Measurements from ENCODE around the gene ELAC1. TPM values are rescaled to one million over a fixed set of nuclear protein-coding genes. Genes with fewer than 3 reads are reported as not detected.

The ELAC1 gene
- total and polyA plus RNA-seq, 2 of the 8 experiments (the other 6 are each of a cell fraction or from before 2014, with no cell fraction given), result 2.3 to 3.4 TPM

DNA sequence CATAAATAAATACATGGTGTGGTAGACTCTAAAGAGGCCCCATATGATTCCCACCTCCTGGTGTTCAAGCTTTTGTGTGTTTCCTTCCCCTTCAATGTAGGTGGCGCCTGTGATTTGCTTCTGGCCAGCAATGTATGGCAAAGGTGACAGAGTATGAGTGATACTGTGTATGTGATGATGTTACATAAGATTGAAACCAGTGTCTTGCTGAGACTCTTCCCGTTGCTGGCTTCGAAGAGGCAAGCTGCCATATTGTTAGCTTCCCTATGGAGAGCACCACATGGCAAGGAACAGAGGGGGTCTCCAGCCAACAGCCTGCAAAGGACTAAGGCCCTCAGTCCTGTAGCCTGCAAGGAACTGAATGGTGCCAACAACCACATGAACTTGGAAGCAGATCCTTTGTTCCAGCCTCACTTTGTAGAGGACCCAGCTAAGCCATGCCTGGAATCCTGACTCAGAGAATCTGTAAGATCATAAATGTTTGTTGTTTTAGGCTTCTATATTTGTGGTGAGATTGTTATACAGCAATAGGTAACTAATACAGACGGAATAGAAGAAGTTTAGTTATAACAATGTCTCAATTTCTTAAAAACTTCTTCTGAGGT is 60.5 kb downstream of the ELAC1 start (continued):
- TF ChIP-seq CBX5 (IDR thresholded peaks at IDR 0.05; ENCODE audit: low read depth, low read length) (no peak), SIX5 (IDR thresholded peaks at IDR 0.05; ENCODE audit: low read depth, low read length) (no peak), USF2 (IDR thresholded peaks at IDR 0.05; ENCODE audit: low read length) (no peak), TBP (IDR thresholded peaks at IDR 0.05; ENCODE audit: low read depth, low read length) (0 out of 2 replicates have a peak, but pooled peaks have one; percentile 19), MAFK (IDR thresholded peaks at IDR 0.05; ENCODE audit: low read depth, low read length) (no peak), CEBPB (IDR thresholded peaks at IDR 0.05; ENCODE audit: low read depth, low read length) (no peak), ATF3 (IDR thresholded peaks at IDR 0.05; ENCODE audit: insufficient read depth, low read depth, low read length) (no peak), SP2 (IDR thresholded peaks at IDR 0.05; ENCODE audit: low read length) (no peak), POLR2AphosphoS5 (IDR thresholded peaks at IDR 0.05; ENCODE audit: low read depth, low read length) (peak; percentile 37; the same call in 1 of the 2 replicates), SP1 (IDR thresholded peaks at IDR 0.05; ENCODE audit: low read depth, low read length) (0 out of 2 replicates have a peak, but pooled peaks have one; percentile 9), POLR2A (IDR thresholded peaks at IDR 0.05; ENCODE audit: control extremely low read depth in 1 of 2, low read depth in 2 of 2, low read length in 2 of 2) (peak in 1 of 2 experiments; percentile 42; a peak in 2 of 3 replicates), EP300 (IDR thresholded peaks at IDR 0.05; ENCODE audit: borderline replicate concordance in 1 of 2, low read depth in 2 of 2, low read length in 2 of 2) (no peak), CHD2 (IDR thresholded peaks at IDR 0.05; ENCODE audit: low read length) (no peak)
- TF ChIP-seq, protein P1, sequence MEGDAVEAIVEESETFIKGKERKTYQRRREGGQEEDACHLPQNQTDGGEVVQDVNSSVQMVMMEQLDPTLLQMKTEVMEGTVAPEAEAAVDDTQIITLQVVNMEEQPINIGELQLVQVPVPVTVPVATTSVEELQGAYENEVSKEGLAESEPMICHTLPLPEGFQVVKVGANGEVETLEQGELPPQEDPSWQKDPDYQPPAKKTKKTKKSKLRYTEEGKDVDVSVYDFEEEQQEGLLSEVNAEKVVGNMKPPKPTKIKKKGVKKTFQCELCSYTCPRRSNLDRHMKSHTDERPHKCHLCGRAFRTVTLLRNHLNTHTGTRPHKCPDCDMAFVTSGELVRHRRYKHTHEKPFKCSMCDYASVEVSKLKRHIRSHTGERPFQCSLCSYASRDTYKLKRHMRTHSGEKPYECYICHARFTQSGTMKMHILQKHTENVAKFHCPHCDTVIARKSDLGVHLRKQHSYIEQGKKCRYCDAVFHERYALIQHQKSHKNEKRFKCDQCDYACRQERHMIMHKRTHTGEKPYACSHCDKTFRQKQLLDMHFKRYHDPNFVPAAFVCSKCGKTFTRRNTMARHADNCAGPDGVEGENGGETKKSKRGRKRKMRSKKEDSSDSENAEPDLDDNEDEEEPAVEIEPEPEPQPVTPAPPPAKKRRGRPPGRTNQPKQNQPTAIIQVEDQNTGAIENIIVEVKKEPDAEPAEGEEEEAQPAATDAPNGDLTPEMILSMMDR (IDR thresholded peaks at IDR 0.05; ENCODE audit: control extremely low read depth in 1 of 3, insufficient read depth in 1 of 3, low read depth in 1 of 3, low read length in 3 of 3), result peak in 1 of 3 experiments; percentile 9; a peak in 1 of 4 replicates

All from H1 (cell line).